Liver (tissue), 9 donors: ENCODE data around the gene GNAO1. TPM values are rescaled to one million over a fixed set of nuclear protein-coding genes. Genes with fewer than 3 reads are reported as not detected.

Experiments used
- DNase-seq: peaks from one replicate; pipeline ENCODE4 v3.0.0-alpha.2; 2017; ENCODE audit warnings: low spot score
- H3K27ac ChIP-seq, 2 donors: one replicate each; pipeline ENCODE4 v1.7.0; 2013; ENCODE audit warnings: inconsistent platforms in 2 of 2, low read length in 2 of 2, control low read depth in 1 of 2, low read depth in 1 of 2, mild to moderate bottlenecking in 1 of 2
- H3K27me3 ChIP-seq, 4 donors: one replicate each; pipeline versions ENCODE4 v1.6.1 to v1.7.0; 2013; ENCODE audit warnings: low read length in 3 of 4, inconsistent platforms in 1 of 4, mild to moderate bottlenecking in 1 of 4, moderate library complexity in 1 of 4; ENCODE audit not compliant: control insufficient read depth in 4 of 4, insufficient read depth in 4 of 4
- H3K36me3 ChIP-seq, 4 donors: one replicate each; pipeline versions ENCODE4 v1.6.1 to v1.7.0; 2013; ENCODE audit warnings: low read length in 3 of 4, mild to moderate bottlenecking in 3 of 4, low read depth in 1 of 4, moderate library complexity in 1 of 4; ENCODE audit not compliant: control insufficient read depth in 4 of 4, insufficient read depth in 3 of 4
- H3K4me1 ChIP-seq, 4 donors: one replicate each; pipeline versions ENCODE4 v1.6.1 to v1.7.0; 2013; ENCODE audit warnings: low read length in 3 of 4, mild to moderate bottlenecking in 3 of 4, moderate library complexity in 1 of 4; ENCODE audit not compliant: control insufficient read depth in 4 of 4, insufficient read depth in 4 of 4
- H3K4me3 ChIP-seq, 3 donors: one replicate each; pipeline versions ENCODE4 v1.6.1 to v1.7.0; 2013; ENCODE audit warnings: low read length in 3 of 3, control low read depth in 1 of 3, low read depth in 1 of 3, mild to moderate bottlenecking in 1 of 3
- H3K9ac ChIP-seq, 2 donors: one replicate each; pipeline ENCODE4 v1.7.0; 2013; ENCODE audit warnings: low read length in 2 of 2, mild to moderate bottlenecking in 2 of 2, moderate library complexity in 2 of 2, control low read depth in 1 of 2, low read depth in 1 of 2
- H3K9me3 ChIP-seq, 4 donors: one replicate each; pipeline versions ENCODE4 v1.6.1 to v1.7.0; 2013; ENCODE audit warnings: low read length in 3 of 4; ENCODE audit not compliant: control insufficient read depth in 4 of 4
- EGR1 ChIP-seq, 2 donors: IDR thresholded peaks; 2 replicates each; pipeline ENCODE4 v1.6.1; 2016 to 2018; ENCODE audit warnings: antibody characterized with exemption in 2 of 2, low read depth in 2 of 2
- FOXA1 ChIP-seq: IDR thresholded peaks from 2 replicates; pipeline ENCODE4 v1.6.1; 2016; ENCODE audit warnings: antibody characterized with exemption
- FOXA2 ChIP-seq: IDR thresholded peaks from 2 replicates; pipeline ENCODE4 v1.6.1; 2016; ENCODE audit warnings: antibody characterized with exemption
- GABPA ChIP-seq, 2 donors: IDR thresholded peaks in 1 of 2; conservative IDR thresholded peaks in 1 of 2; 2 replicates each; pipeline ENCODE4 v1.6.1; 2016; ENCODE audit warnings: antibody characterized with exemption in 2 of 2, mild to moderate bottlenecking in 1 of 2, moderate library complexity in 1 of 2
- HNF4A ChIP-seq, 2 donors: conservative IDR thresholded peaks; 2 replicates each; pipeline ENCODE4 v1.6.1; 2016; ENCODE audit warnings: antibody characterized with exemption in 2 of 2, mild to moderate bottlenecking in 2 of 2
- HNF4G ChIP-seq: IDR thresholded peaks from 2 replicates; pipeline ENCODE4 v1.6.1; 2016; ENCODE audit warnings: antibody characterized with exemption
- JUND ChIP-seq, 2 donors: IDR thresholded peaks; 2 replicates each; pipeline ENCODE4 v1.6.1; 2016; ENCODE audit warnings: antibody characterized with exemption in 2 of 2
- MAX ChIP-seq: IDR thresholded peaks from 2 replicates; pipeline ENCODE4 v1.6.1; 2016; ENCODE audit warnings: antibody characterized with exemption
- NR2F2 ChIP-seq: IDR thresholded peaks from 2 replicates; pipeline ENCODE4 v1.6.1; 2016; ENCODE audit warnings: antibody characterized with exemption
- RAD21 ChIP-seq, 2 donors: IDR thresholded peaks; 2 replicates each; pipeline ENCODE4 v1.6.1; 2016; ENCODE audit warnings: antibody characterized with exemption in 2 of 2, mild to moderate bottlenecking in 2 of 2
- REST ChIP-seq: IDR thresholded peaks from 2 replicates; pipeline ENCODE4 v1.6.1; 2016; ENCODE audit warnings: antibody characterized with exemption, mild to moderate bottlenecking
- RXRA ChIP-seq, 2 donors: IDR thresholded peaks; 2 replicates each; pipeline ENCODE4 v1.6.1; 2017 to 2018; ENCODE audit warnings: antibody characterized with exemption in 2 of 2, mild to moderate bottlenecking in 1 of 2
- SP1 ChIP-seq: IDR thresholded peaks from 2 replicates; pipeline ENCODE4 v1.6.1; 2018; ENCODE audit warnings: antibody characterized with exemption, mild to moderate bottlenecking
- TAF1 ChIP-seq: conservative IDR thresholded peaks from 2 replicates; pipeline ENCODE4 v1.6.1; 2016; ENCODE audit warnings: antibody characterized with exemption, mild to moderate bottlenecking
- YY1 ChIP-seq: IDR thresholded peaks from 2 replicates; pipeline ENCODE4 v1.6.1; 2016; ENCODE audit warnings: antibody characterized with exemption, mild to moderate bottlenecking
- whole genome bisulfite sequencing: extraction: QIAGEN DNeasy Blood & Tissue Kit; methylation state at CpG from one replicate; pipeline ENCODE4 v1.1.7; 2013; 5-methylcytosine and 5-hydroxymethylcytosine counted together
- polyA plus RNA-seq, 2 donors: library from polyadenylated mRNA; stranded (reverse) in 1 of 2; unstranded in 1 of 2; fragments of 200-250 nt in 1 of 2; fragments of >200 nt in 1 of 2; fragmentation: Nextera tagmentation in 1 of 2; extraction: Ambion mirVana in 1 of 2; gene quantifications; one replicate each; pipeline versions ENCODE4 v1.2.1 to v1.2.3, GENCODE V29; 2013 to 2015
- total RNA-seq, 2 donors: library from RNA; depleted of rRNA; stranded (reverse); fragments of >200 nt; gene quantifications; one replicate each; pipeline ENCODE4 v1.2.3, GENCODE V29; 2014
- TF ChIP-seq, protein P1 (sequence below): IDR thresholded peaks from 2 replicates; pipeline ENCODE4 v1.6.1; 2016; ENCODE audit warnings: antibody characterized with exemption
- TF ChIP-seq, protein P2 (sequence below): fragments of 150-350 bp; IDR thresholded peaks from 2 replicates; pipeline ENCODE4 v1.5.1; 2017; ENCODE audit warnings: improper control_type of control experiment, low read depth, low read length; ENCODE audit not compliant: missing input control
- TF ChIP-seq, protein P3 (sequence below): IDR thresholded peaks from 2 replicates; pipeline ENCODE4 v1.6.1; 2016; ENCODE audit warnings: antibody characterized with exemption
- donor health status: healthy.
- donor health status: healthy.
- donor health status: healthy.
- donor health status: healthy.
- donor health status: healthy.

Gene GNAO1
- total and polyA plus RNA-seq, 4 donors: 0.61 to 15.1 (median 7.0) TPM

- TF ChIP-seq RAD21 (IDR thresholded peaks at IDR 0.05): no peak
- no peak for TF ChIP-seq HNF4G
- TF ChIP-seq NR2F2: no peak
- no peak for TF ChIP-seq GABPA (IDR thresholded peaks at IDR 0.05 in 1 of 2, conservative IDR thresholded peaks at IDR 0.05 in 1 of 2)
- TF ChIP-seq, protein P1, sequence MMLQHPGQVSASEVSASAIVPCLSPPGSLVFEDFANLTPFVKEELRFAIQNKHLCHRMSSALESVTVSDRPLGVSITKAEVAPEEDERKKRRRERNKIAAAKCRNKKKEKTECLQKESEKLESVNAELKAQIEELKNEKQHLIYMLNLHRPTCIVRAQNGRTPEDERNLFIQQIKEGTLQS: no peak
- TF ChIP-seq, protein P2, sequence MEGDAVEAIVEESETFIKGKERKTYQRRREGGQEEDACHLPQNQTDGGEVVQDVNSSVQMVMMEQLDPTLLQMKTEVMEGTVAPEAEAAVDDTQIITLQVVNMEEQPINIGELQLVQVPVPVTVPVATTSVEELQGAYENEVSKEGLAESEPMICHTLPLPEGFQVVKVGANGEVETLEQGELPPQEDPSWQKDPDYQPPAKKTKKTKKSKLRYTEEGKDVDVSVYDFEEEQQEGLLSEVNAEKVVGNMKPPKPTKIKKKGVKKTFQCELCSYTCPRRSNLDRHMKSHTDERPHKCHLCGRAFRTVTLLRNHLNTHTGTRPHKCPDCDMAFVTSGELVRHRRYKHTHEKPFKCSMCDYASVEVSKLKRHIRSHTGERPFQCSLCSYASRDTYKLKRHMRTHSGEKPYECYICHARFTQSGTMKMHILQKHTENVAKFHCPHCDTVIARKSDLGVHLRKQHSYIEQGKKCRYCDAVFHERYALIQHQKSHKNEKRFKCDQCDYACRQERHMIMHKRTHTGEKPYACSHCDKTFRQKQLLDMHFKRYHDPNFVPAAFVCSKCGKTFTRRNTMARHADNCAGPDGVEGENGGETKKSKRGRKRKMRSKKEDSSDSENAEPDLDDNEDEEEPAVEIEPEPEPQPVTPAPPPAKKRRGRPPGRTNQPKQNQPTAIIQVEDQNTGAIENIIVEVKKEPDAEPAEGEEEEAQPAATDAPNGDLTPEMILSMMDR: no peak
- TF ChIP-seq SP1: no peak
- TF ChIP-seq, protein P3, sequence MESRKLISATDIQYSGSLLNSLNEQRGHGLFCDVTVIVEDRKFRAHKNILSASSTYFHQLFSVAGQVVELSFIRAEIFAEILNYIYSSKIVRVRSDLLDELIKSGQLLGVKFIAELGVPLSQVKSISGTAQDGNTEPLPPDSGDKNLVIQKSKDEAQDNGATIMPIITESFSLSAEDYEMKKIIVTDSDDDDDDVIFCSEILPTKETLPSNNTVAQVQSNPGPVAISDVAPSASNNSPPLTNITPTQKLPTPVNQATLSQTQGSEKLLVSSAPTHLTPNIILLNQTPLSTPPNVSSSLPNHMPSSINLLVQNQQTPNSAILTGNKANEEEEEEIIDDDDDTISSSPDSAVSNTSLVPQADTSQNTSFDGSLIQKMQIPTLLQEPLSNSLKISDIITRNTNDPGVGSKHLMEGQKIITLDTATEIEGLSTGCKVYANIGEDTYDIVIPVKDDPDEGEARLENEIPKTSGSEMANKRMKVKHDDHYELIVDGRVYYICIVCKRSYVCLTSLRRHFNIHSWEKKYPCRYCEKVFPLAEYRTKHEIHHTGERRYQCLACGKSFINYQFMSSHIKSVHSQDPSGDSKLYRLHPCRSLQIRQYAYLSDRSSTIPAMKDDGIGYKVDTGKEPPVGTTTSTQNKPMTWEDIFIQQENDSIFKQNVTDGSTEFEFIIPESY: no peak
- no peak for TF ChIP-seq JUND (IDR thresholded peaks at IDR 0.05)
- TF ChIP-seq EGR1 (IDR thresholded peaks at IDR 0.05; ENCODE audit: low read depth in 2 of 2): no peak
- no peak for TF ChIP-seq FOXA1
- no peak for TF ChIP-seq RXRA (IDR thresholded peaks at IDR 0.05)
- TF ChIP-seq FOXA2: no peak
- no peak for TF ChIP-seq YY1
- TF ChIP-seq TAF1: no peak
- no peak for TF ChIP-seq MAX
- no peak for TF ChIP-seq HNF4A (conservative IDR thresholded peaks at IDR 0.05)
- TF ChIP-seq REST: no peak
- WGBS: 82% methylated on average over 2 of the region's 2 CpGs
- H3K36me3 ChIP-seq: peaks cover 0 to 3% (median 0%) of the 10 kb centered on the region in 4 donors
- no peak overlapping the region for H3K9ac ChIP-seq
- H3K9me3 ChIP-seq: no peaks in the 10 kb centered on the region
- no peak overlapping the region for H3K4me3 ChIP-seq
- no peak overlapping the region for H3K27ac ChIP-seq
- H3K27me3 ChIP-seq: no peaks in the 10 kb centered on the region
- DNase-seq: no peak
- peaks cover 5 to 55% (median 35%) of the 10 kb centered on the region in 4 donors for H3K4me1 ChIP-seq
Measured at GRCh38 chr16:56241596-56241995, 50.3 kb downstream of the GNAO1 start.
